Measurements from ENCODE around the gene ADM. TPM values are rescaled to one million over a fixed set of nuclear protein-coding genes. Genes with fewer than 3 reads are reported as not detected.

The ADM gene
- total and polyA plus RNA-seq, 2 experiments from 2014 or later, result 74.1 to 90.3 TPM

- Histone ChIP-seq H3K9me2 (replicated peaks; ENCODE audit: insufficient read depth) (no peaks in the 10 kb centered on the region), H3K4me1 (ENCODE audit: insufficient read depth) (peaks cover 11% of the 10 kb centered on the region), H3K9me3 (ENCODE audit: low read depth) (no peaks in the 10 kb centered on the region), H3K4me2 (no peak overlapping the region), H3K79me2 (peaks cover 5% of the 10 kb centered on the region), H2AFZ (no peak overlapping the region), H3K4me3 (no peak overlapping the region), H3K27ac (no peak overlapping the region), H3K27me3 (peaks cover 3% of the 10 kb centered on the region), H3K36me3 (replicated peaks; ENCODE audit: insufficient read depth, low read depth) (no peaks in the 10 kb centered on the region), H4K20me1 (ENCODE audit: insufficient read depth, poor library complexity, severe bottlenecking) (peaks cover 2% of the 10 kb centered on the region)
- 79% methylated on average over 3 of the region's 3 CpGs for WGBS (ENCODE audit: low lambda C conversion rate, missing lambda C conversion rate)
- no peak for DNase-seq (ENCODE audit: low spot score)
- TF ChIP-seq CTCF (IDR thresholded peaks at IDR 0.05; ENCODE audit: poor library complexity) (no peak), EZH2 (IDR thresholded peaks at IDR 0.05; ENCODE audit: borderline replicate concordance) (no peak), EZH2phosphoT487 (IDR thresholded peaks at IDR 0.05; ENCODE audit: low read depth, severe bottlenecking, unreplicated experiment) (no peak)
Observed at GRCh38 chr11:10310301-10310841, 5.5 kb downstream of the ADM start.

GRCh38 chr11:10311802-10312201 is 6.9 kb downstream of the ADM start:
- no peak overlapping the region for H2AFZ ChIP-seq
- DNase-seq (ENCODE audit: low spot score), result no peak

GRCh38 chr11:10314199-10315072 is 9.6 kb downstream of the ADM start:
- Histone ChIP-seq H3K4me1 (ENCODE audit: insufficient read depth) (peaks cover 6% of the 10 kb centered on the region), H4K20me1 (ENCODE audit: insufficient read depth, poor library complexity, severe bottlenecking) (no peaks in the 10 kb centered on the region), H3K27ac (no peak overlapping the region), H2AFZ (no peak overlapping the region), H3K27me3 (no peaks in the 10 kb centered on the region), H3K36me3 (replicated peaks; ENCODE audit: insufficient read depth, low read depth) (no peaks in the 10 kb centered on the region), H3K4me3 (no peak overlapping the region), H3K79me2 (no peaks in the 10 kb centered on the region), H3K4me2 (no peak overlapping the region), H3K9me3 (ENCODE audit: low read depth) (no peaks in the 10 kb centered on the region), H3K9me2 (replicated peaks; ENCODE audit: insufficient read depth) (no peaks in the 10 kb centered on the region)
- DNase-seq (ENCODE audit: low spot score), result peak; percentile 48
- no peak for TF ChIP-seq CTCF (IDR thresholded peaks at IDR 0.05; ENCODE audit: poor library complexity)
- no peak for TF ChIP-seq EZH2phosphoT487 (IDR thresholded peaks at IDR 0.05; ENCODE audit: low read depth, severe bottlenecking, unreplicated experiment)
- no peak for TF ChIP-seq EZH2 (IDR thresholded peaks at IDR 0.05; ENCODE audit: borderline replicate concordance)
- 66% methylated on average over 8 of the region's 8 CpGs for WGBS (ENCODE audit: low lambda C conversion rate, missing lambda C conversion rate)

More at GRCh38 chr11:10311802-10312201, 6.9 kb downstream of the ADM start:
- H3K27ac ChIP-seq, result no peak overlapping the region
- no peaks in the 10 kb centered on the region for H4K20me1 ChIP-seq (ENCODE audit: insufficient read depth, poor library complexity, severe bottlenecking)
- H3K36me3 ChIP-seq (replicated peaks; ENCODE audit: insufficient read depth, low read depth), result no peaks in the 10 kb centered on the region
- H3K79me2 ChIP-seq, result peaks cover 2% of the 10 kb centered on the region
- TF ChIP-seq CTCF (IDR thresholded peaks at IDR 0.05; ENCODE audit: poor library complexity), result no peak
- no peak for TF ChIP-seq EZH2 (IDR thresholded peaks at IDR 0.05; ENCODE audit: borderline replicate concordance)
- no peak for TF ChIP-seq EZH2phosphoT487 (IDR thresholded peaks at IDR 0.05; ENCODE audit: low read depth, severe bottlenecking, unreplicated experiment)
- peaks cover 2% of the 10 kb centered on the region for H3K27me3 ChIP-seq
- H3K4me1 ChIP-seq (ENCODE audit: insufficient read depth), result peaks cover 11% of the 10 kb centered on the region
- no peak overlapping the region for H3K4me2 ChIP-seq
- H3K9me3 ChIP-seq (ENCODE audit: low read depth), result no peaks in the 10 kb centered on the region
- H3K9me2 ChIP-seq (replicated peaks; ENCODE audit: insufficient read depth), result no peaks in the 10 kb centered on the region
- H3K4me3 ChIP-seq, result no peak overlapping the region
- WGBS (ENCODE audit: low lambda C conversion rate, missing lambda C conversion rate), result 89% methylated on average over 2 of the region's 2 CpGs
